NOMO-1 (cell line): ENCODE measurements around the gene LMAN1L.

Experiments used
- DNase-seq, 2 experiments: peaks; one replicate each; lab custom pipeline; 2025; ENCODE audit not compliant: unreplicated experiment in 2 of 2; lab: John Stamatoyannopoulos, UW

LMAN1L gene

DNA sequence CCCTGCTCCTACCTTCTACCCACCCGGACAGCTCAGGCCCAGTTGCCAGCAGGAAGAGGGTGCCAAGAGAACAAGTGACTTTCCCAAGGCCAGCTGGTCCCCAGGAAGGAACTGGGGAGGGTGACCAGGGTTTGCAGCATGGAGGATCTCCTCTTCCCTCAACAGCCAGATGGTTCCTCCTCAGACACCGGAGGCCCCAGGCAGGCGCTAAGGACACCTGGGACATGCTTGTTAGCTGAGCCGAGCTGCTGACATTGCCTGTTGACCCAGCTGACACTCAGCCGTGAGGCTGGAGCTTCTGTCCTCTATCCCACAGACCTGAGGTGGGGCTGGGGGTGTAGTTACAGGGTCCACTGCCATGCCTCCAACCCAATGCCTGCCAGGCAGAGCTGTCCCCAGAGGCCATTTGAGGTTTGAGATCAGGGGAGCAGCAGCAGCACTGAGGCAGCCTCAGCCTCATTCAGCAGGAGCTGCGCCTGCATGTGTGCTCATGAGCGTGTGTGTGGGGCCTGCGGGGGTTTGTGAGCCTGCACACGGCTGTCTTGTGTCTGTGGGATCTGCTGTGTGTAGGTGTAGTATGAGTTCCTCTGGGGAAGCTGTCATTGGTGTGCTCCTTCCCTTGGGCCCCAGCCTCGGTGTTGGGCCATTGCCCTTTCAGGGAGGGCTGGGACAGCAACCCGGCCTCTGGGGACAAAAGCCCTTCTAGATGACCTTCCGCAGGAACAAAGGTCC lies 20.9 kb downstream of the LMAN1L start:
- DNase-seq = no peak

DNA sequence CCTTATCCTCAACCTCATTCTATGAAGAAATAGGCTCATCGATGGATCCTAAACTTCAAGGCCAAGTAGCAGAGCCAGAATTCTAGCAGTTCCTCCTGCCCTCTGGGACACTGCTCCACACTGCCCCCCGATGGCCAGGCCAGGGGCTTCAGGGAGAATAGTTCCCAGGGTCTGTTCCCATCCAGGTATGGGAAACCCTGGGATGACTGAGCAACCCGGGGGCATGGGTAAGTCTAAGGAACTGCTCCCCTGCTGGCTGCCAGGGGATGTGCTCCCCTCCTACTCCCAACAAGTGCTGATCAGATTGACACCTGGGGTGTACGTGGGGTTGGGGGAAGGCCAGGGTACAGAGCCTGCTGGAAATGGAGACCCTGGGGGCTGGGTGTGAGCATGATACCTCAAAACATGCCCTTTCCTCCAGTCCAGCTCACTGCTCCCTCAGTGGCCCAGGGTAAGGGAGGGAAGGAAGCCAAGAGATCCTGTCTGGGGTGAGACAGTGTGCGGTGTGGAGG lies 22.7 kb downstream of the LMAN1L start:
- DNase-seq = peak; percentile 22 to 26

DNA sequence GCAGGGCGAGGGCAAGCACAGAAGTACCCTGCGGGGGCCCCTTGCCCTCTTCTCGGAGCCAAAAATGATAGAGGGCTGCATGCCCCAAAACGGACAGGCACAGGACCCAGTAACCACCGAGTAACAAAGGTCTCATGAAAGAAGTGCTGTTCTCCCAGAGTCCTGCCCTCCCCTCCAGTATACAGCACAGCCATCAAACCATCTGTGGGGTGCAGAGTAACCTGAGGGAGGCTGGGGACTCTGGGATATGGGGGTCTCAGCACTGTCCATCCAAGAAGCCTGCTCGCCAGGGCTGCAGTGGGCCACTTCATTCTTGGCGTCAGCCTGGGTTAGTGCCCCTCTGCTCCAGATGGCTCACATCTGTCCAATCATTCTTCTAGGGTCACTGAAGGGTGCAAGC lies 24.2 kb downstream of the LMAN1L start:
- DNase-seq = no peak

DNA sequence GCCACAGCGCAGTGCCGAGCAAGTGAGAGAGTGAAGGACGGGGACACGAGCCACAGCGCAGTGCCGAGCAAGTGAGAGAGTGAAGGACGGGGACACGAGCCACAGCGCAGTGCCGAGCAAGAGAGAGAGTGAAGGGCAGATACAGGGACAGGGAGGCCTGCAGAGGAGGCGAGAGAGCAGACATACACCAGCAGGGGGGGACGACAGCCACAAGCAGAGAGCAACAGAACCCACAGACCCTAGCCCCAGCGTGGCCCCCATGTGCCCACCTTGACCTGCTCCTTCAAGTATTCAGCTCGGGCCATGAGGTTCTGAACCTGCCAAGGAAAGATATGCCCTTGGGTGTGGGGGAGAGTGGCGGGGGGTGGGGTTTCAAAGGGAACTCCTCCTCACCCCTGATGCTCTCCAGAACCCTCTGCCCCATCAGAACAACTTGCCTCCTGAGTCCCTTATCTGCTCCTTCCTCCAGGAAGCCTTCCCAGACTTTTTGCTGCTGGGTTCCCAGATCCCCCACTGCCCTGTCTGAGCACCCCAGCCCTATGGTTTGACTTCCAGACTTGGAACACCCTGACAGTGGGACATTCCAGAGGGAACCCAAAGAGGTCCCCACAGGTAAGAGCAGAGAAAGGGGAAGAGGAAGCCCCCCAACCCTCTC lies 25.0 kb downstream of the LMAN1L start:
- no peak for DNase-seq

DNA sequence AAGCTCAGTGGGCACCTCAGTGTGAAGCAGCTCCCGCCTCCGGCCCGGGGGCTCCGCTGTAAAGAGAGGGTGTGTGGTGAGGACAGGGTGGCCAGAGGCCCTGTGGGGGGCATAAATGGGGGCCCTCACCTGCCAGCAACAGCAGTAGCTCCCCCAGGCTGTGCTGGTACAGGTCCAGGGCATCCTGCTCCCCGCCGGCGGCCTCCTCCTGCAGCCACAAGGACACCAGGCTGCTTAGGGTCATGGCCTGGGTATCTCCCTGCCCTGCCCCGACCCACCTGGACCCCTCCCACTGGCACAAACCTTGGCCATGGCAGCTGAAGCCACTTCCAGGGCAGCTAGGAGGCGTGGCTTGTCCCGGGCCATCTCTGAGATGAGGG lies 25.5 kb downstream of the LMAN1L start:
- no peak for DNase-seq

GRCh38 chr15:74838746-74839525 lies 26.3 kb downstream of the LMAN1L start:
- DNase-seq = no peak

DNA sequence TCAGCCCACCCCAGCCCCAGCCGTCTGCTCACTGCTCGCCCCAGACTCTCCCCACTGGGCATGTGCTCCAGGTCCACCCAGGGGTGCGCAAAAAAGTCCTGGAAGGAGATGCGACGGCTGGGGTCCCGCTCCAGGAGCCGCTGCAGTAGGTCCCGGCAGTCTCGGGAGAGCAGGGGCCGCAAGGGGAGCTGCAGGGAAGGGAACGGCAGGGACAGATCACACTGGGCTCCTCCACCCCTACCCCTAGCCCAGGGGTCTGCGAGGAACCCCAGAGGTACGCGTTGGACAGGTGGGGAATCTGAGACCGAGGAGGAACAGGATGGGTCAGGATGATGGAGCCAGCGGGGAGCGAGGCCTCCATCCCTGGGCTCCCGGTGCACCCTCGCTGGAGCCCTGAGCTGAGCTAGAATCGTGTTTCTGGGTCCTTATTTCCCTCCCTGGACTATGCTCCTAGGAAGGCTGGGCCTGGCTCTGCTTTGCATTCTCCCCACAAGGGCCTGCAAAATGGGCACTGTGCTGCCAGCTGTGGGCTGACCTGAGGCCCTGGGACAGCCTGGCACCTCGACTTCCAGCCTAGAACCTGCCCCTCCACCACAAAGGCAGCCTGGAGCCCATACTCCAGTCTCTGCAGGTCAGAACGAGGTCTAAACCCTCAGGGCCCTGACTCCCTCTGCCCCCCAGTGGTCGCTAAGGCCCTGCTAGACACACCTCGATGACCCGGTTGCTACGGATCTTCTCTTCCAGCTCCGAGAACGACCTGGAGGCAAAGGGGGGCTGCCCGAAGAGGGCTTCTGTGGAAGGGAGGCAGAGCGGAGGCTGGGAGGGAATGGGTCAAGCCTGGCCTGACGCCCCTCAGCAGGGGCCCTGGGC lies 27.1 kb downstream of the LMAN1L start:
- DNase-seq = no peak

DNA sequence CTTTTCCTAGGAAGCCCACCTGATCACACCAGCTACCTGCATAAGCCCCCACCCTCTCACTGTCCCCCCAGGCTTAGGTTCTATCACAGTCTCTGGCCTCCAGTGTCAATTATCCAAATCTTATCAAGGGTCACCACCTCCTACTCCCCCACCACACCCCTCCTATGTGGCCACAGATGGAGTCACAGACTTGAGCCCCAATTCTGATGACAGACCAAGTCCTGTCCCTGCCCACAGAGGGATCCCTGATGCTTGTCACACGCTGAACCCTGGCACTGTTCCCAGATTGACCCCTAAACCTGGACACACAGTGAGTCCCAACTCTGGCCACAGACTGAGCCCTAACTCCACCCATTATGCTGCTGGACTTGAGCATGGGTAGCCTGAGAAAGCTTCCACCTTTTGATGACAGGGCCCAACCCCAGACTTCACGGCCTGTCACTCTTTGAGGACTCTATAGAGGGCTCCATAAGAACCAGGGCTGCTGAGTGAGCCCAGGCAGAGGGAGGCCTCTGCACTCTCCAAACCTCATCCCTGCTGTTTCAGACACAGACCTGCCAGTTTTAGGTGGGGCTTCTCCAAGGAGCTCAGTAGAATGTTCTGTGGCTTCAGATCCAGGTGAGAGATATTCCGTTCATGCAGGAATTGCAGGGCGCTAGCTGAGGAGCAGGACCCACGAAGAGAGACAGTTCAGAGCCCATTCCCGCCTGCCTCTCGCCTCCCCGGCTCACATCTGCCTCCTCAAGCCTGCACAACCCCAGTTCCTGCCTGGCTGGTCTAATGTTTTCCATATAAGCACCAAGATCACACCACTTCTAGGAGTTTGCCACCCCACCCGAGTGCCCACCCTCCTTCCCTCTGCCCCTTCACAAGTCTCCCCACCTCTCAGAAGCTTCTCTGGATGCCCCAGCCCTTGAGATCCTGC lies 28.5 kb downstream of the LMAN1L start:
- no peak for DNase-seq

DNA sequence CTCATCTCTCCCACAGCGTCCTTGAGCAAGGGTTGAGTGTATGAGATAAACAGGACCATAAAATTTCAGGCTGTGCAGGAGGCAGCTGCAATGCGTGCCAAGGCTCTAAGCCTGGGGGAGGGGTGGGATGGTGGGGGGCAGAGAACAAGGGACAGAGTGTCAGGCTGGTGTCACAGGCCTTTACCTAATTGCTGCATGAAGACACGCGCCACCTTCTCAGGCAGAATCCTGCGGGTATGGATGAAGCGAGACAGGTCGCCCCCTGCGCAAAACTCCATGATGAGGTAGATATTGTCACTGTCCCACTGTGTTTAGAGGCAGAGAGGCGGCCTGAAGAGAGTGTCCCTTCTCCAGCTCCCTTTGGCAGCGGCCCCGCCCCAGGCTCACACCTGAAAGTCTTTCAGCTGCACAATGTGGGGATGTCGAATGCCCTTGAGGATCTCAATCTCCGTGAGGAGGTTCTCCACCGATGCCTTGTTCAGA lies 29.3 kb downstream of the LMAN1L start:
- no peak for DNase-seq

DNA sequence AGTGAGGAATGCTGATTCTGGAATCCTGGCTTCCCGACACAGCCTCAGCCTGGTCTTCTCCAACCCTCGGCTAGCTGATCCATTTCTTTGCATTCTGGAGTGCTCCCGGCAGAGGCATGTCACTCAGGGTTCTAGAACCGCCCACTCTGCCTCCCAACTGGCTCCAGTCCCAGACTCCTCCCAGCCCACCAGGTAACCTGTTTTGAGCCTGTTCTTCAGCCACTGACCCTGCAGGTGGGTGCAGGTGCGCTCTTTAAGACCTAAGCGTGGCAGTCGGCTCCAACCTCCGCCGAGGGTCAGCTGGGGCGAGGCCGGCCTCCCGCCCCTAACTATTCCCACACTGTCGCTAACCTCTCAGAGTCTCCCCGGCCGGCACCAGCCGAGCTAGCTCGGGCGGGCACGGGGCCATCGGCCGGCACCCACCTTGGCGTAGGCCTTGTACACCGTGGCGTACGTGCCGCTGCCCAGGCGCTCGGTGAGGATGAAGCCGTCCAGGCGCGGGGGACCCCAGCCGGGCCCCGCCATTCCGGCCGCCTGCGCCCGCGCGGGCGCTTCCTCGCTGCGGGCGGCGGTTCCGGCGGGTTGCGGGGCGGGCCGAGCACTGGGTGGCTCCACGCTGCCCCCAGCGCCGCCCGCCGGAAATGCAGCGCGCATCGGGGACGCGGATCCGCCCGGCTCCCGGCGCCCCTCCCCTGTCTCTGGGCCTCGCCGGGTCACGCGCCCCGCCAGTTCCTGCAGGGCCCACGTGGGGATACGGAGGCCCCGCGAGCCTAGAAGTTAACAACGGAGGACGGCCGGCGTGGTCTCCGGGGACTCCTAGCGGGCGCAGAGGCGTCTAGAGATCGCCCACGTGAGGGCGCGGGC lies 30.2 kb downstream of the LMAN1L start, which contains the start of gene ULK3:
ULK3 (minus strand) TSS at position 576 of the 864 bp plus-strand sequence; CDS start at position 525, 51 bp downstream.
- DNase-seq = peak; percentile 93 to 96

- no peak for DNase-seq
Observed at GRCh38 chr15:74843445-74843828, 30.8 kb downstream of the LMAN1L start.

GRCh38 chr15:74843891-74844299 lies 31.3 kb downstream of the LMAN1L start:
- no peak for DNase-seq

DNA sequence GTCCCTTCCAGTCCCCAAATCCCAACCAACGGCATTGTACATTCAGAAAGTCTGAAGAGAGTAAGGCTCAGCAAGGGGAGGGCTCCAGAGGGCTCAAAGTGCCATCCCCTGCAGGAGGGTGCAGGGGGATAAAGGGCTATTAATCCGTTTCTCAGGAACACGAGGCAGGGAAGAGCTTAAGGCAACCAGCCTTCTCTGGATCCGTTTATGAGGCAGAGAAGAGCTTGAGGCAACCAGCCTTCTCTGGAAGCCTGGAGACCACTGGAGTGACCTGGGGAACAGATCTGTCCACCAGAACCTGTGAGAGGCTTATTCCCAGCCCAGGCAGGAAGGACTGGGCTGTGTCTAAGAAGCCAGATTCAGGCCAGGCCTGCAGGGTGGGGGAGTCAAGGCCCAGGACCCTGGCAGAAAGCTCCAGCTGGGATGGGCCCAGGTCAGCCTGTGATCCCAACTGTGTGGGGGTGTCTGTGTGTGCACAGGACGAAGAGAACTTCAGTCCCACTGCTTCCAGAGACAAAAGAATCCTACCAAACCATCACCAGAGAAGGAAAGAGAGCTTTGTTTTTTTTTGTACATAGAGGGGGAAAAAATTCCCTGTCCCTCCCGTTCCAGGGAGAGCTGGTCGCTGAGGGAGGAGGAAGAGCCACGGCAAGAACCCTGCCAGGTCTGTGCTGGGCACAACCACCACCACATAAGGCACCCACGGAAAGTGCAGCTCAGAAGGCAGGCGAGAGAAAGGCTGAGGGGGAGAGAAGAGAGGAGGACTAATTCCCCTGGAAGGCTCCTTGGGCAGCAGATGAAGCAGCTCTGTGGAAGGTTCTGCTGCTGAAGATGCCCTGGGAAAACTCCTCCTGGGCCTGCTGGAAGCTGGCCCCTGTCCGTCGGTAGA lies 31.9 kb downstream of the LMAN1L start:
- DNase-seq = no peak

- DNase-seq = no peak
Observed at GRCh38 chr15:74845208-74845568, 32.6 kb downstream of the LMAN1L start.

GRCh38 chr15:74845581-74845980 lies 32.9 kb downstream of the LMAN1L start:
- no peak for DNase-seq

GRCh38 chr15:74847432-74847831 lies 34.8 kb downstream of the LMAN1L start:
- no peak for DNase-seq

GRCh38 chr15:74850393-74850792 lies 37.8 kb downstream of the LMAN1L start:
- DNase-seq = no peak
